Esophagus muscularis mucosa (tissue), 4 donors: Measurements from ENCODE around the gene CHL1. TPM values are rescaled to one million over a fixed set of nuclear protein-coding genes. Genes with fewer than 3 reads are reported as not detected.

Source experiments
- DNase-seq: peaks from one replicate; pipeline ENCODE4 v3.0.0-alpha.2; 2017; ENCODE audit errors: extremely low spot score
- H3K27ac ChIP-seq, 4 donors: fragments of 200-600 bp; sonication (generic); replicated peaks in 1 of 4; 1 replicate in 3 of 4; 2 replicates in 1 of 4; pipeline ENCODE4 v1.5.1; 2016 to 2019; ENCODE audit warnings: mild to moderate bottlenecking in 1 of 4
- H3K27me3 ChIP-seq, 4 donors: fragments of 200-600 bp; sonication (generic); one replicate each; pipeline versions ENCODE4 v1.5.1 to v1.6.0; 2016 to 2019
- H3K36me3 ChIP-seq, 4 donors: fragments of 200-600 bp; sonication (generic); one replicate each; pipeline ENCODE4 v1.5.1; 2016 to 2019
- H3K4me1 ChIP-seq, 4 donors: fragments of 200-600 bp; sonication (generic); one replicate each; pipeline ENCODE4 v1.5.1; 2016 to 2019
- H3K4me3 ChIP-seq, 4 donors: fragments of 200-600 bp; sonication (generic); 1 replicate in 2 of 4; 2 replicates in 2 of 4; pipeline ENCODE4 v1.5.1; 2016 to 2019; ENCODE audit warnings: mild to moderate bottlenecking in 4 of 4, moderate library complexity in 1 of 4
- H3K9me3 ChIP-seq, 4 donors: fragments of 200-600 bp; sonication (generic); 1 replicate in 3 of 4; 2 replicates in 1 of 4; pipeline ENCODE4 v1.5.1; 2016 to 2019
- EP300 ChIP-seq: sonication (generic); formaldehyde crosslinking; IDR thresholded peaks from one replicate; pipeline ENCODE4 v1.6.1; 2017; ENCODE audit warnings: antibody characterized with exemption
- POLR2A ChIP-seq: fragments of 450-650 bp; IDR thresholded peaks from one replicate; pipeline ENCODE4 v1.6.1; 2017; ENCODE audit warnings: antibody characterized with exemption, moderate library complexity, mild to moderate bottlenecking, low read depth
- POLR2AphosphoS5 ChIP-seq, 2 donors: sonication (generic); formaldehyde crosslinking; IDR thresholded peaks; one replicate each; pipeline ENCODE4 v1.6.1; 2017; ENCODE audit warnings: antibody characterized with exemption in 2 of 2
- WGBS: methylation state at CpG from one replicate; pipeline ENCODE4 v1.1.5; 2018; 5-methylcytosine and 5-hydroxymethylcytosine counted together
- intact Hi-C: fragments of 100-400 bp; cut with DNase I; formaldehyde crosslinking; loops from one replicate; pipeline ENCODE4 v1.15.1; 2023
- total RNA-seq, 4 donors: library from RNA; depleted of rRNA; stranded (reverse); fragments of >200 nt; gene quantifications; one replicate each; pipeline versions ENCODE4 v1.1.0 to v1.2.1, GENCODE V29; 2016
- TF ChIP-seq, protein P1 (sequence below), 3 experiments: fragments of 200-600 bp in 2 of 3; fragments of 450-650 bp in 1 of 3; sonication (generic) in 2 of 3; IDR thresholded peaks; one replicate each; pipeline ENCODE4 v1.5.1; 2017 to 2019; ENCODE audit warnings: antibody characterized with exemption in 3 of 3, mild to moderate bottlenecking in 2 of 3, moderate library complexity in 1 of 3

The CHL1 gene
- total RNA-seq, 4 donors from 2014 or later, result 33.0 to 49.1 (median 42.5) TPM

DNA sequence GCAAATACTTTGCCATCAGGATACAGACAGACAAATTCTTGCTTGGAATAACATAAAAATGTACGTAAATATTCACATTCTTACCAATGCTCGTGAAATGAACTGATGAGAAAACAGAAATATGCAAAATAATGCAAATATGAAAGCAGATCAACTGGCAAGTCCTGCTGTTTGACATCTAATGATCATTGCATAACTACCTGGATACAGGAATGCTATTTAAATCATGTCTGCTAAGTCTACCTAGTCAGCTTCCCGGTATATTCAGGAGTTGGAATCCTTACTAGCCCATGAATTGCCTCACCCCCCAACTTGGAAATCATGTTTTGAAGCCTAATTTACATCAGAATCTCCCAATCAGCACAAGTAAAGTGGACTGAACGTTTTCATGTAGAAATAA is 230.6 kb downstream of the CHL1 start:
- DNase-seq, result no peak
- no peaks in the 10 kb centered on the region for H3K9me3 ChIP-seq
- TF ChIP-seq, protein P1, sequence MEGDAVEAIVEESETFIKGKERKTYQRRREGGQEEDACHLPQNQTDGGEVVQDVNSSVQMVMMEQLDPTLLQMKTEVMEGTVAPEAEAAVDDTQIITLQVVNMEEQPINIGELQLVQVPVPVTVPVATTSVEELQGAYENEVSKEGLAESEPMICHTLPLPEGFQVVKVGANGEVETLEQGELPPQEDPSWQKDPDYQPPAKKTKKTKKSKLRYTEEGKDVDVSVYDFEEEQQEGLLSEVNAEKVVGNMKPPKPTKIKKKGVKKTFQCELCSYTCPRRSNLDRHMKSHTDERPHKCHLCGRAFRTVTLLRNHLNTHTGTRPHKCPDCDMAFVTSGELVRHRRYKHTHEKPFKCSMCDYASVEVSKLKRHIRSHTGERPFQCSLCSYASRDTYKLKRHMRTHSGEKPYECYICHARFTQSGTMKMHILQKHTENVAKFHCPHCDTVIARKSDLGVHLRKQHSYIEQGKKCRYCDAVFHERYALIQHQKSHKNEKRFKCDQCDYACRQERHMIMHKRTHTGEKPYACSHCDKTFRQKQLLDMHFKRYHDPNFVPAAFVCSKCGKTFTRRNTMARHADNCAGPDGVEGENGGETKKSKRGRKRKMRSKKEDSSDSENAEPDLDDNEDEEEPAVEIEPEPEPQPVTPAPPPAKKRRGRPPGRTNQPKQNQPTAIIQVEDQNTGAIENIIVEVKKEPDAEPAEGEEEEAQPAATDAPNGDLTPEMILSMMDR (IDR thresholded peaks at IDR 0.05), result no peak
- no peak for TF ChIP-seq POLR2AphosphoS5 (IDR thresholded peaks at IDR 0.05)
- no peak for TF ChIP-seq POLR2A
- no peak for TF ChIP-seq EP300
- intact Hi-C loops, result no loop called here
- H3K36me3 ChIP-seq, result no peaks in the 10 kb centered on the region
- 70% methylated on average over 4 of the region's 4 CpGs for WGBS
- H3K27me3 ChIP-seq, result no peaks in the 10 kb centered on the region
- H3K27ac ChIP-seq, result no peak overlapping the region
- H3K4me3 ChIP-seq, result no peak overlapping the region
- no peaks in the 10 kb centered on the region for H3K4me1 ChIP-seq

DNA sequence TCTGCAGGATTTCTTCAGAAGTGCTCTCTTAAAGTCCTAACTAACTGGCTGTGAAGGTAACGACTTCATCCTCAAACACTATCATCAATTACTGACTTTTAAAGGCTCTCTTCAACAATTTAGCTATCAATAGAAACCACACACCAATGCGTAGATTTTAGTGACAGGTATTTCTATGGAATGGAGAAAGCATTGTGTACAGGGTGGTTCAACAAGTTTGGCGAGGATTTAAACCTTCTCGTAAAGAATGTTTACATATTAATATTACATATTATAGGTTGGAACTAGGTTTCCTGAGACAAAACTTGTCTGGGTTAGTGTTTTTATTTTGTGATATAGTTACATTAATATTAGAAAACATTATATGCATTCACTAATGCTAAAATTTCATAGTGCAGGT is 233.6 kb downstream of the CHL1 start:
- 91% methylated on average over 4 of the region's 4 CpGs for WGBS
- Histone ChIP-seq H3K36me3 (no peaks in the 10 kb centered on the region), H3K4me1 (no peaks in the 10 kb centered on the region), H3K9me3 (no peaks in the 10 kb centered on the region), H3K27ac (no peak overlapping the region), H3K4me3 (no peak overlapping the region), H3K27me3 (no peaks in the 10 kb centered on the region)
- no peak for DNase-seq
- intact Hi-C loops, result no loop called here
- TF ChIP-seq POLR2AphosphoS5 (IDR thresholded peaks at IDR 0.05), result no peak

DNA sequence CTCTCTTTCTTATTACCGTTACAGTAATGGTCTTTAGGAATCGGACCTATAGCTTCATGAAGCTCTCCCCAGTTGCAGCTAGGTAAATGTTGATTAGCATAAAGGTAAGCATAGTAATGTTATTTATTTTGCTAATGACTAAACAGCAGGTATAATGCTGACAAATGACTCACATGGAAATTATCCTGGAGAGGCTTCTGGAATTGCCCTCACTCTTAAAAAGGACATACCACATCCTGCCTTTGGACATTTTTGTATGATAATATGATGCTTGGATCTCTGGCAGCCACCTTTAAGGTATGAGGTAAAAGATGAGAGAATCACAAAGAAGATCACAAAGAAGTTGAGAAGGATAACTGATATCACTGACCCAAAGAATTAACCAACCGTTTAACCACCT is 238.6 kb downstream of the CHL1 start:
- WGBS, result 65% methylated on average over 3 of the region's 3 CpGs
- no peak for DNase-seq

DNA sequence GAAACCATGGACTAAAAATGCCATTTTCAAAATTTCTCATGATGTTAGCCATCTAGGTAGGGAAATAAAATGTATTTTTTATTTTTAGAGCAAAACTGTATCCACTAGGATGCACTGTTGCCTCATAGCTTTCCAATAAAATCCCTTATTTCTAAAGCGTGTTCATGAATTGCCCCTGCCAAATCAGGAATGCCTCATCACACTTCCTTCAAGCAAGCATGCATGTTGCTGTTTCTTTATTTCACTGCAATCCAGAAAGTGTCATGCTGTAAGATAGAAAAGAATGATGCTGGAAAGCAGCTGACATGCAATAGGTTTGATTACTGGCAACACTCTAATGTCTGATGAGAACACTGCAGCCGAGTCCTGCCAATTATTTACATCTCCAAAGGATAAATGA is 239.5 kb downstream of the CHL1 start:
- no peaks in the 10 kb centered on the region for H3K4me1 ChIP-seq
- no peak overlapping the region for H3K27ac ChIP-seq
- intact Hi-C loops, result no loop called here
- no peak overlapping the region for H3K4me3 ChIP-seq
- DNase-seq, result no peak
- TF ChIP-seq POLR2AphosphoS5 (IDR thresholded peaks at IDR 0.05) (no peak), EP300 (no peak), POLR2A (no peak)
- TF ChIP-seq, protein P1 (IDR thresholded peaks at IDR 0.05), result no peak
- 39% methylated on average over 2 of the region's 2 CpGs for WGBS
- H3K9me3 ChIP-seq, result no peaks in the 10 kb centered on the region
- H3K27me3 ChIP-seq, result no peaks in the 10 kb centered on the region
- no peaks in the 10 kb centered on the region for H3K36me3 ChIP-seq

More for the DNA sequence above, 238.6 kb downstream of the CHL1 start:
- no peaks in the 10 kb centered on the region for H3K4me1 ChIP-seq
- no peak overlapping the region for H3K27ac ChIP-seq
- TF ChIP-seq EP300, result no peak
- no peak for TF ChIP-seq POLR2A
- no peak for TF ChIP-seq POLR2AphosphoS5 (IDR thresholded peaks at IDR 0.05)
- TF ChIP-seq, protein P1 (IDR thresholded peaks at IDR 0.05), result no peak
- no peaks in the 10 kb centered on the region for H3K36me3 ChIP-seq
- no peaks in the 10 kb centered on the region for H3K27me3 ChIP-seq
- H3K9me3 ChIP-seq, result no peaks in the 10 kb centered on the region
- intact Hi-C loops, result no loop called here
- H3K4me3 ChIP-seq, result no peak overlapping the region

DNA sequence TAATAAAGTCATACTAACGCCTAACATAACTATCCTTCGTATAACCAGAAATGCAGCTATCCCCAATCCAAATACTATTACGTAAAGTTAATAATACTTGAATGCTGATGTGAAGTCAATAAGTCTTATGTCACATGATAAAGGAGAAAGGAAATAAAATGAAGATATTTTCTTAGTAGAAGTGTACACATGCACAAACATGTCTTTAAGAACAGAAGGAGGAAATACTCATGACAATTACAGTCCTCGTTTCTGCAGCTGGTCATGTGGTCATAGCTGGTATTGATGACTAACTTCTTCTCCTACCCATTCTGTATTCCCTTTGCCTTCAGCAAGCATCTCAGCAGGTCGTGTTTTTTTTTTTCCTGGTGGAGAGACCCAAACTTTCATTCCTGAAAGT is 244.3 kb downstream of the CHL1 start:
- 76% methylated on average over 5 of the region's 5 CpGs for WGBS
- DNase-seq, result no peak

More for the DNA sequence above, 244.3 kb downstream of the CHL1 start:
- TF ChIP-seq, protein P1 (IDR thresholded peaks at IDR 0.05), result no peak
- no peak for TF ChIP-seq POLR2A
- TF ChIP-seq POLR2AphosphoS5 (IDR thresholded peaks at IDR 0.05), result no peak
- no peak for TF ChIP-seq EP300
- H3K4me3 ChIP-seq, result no peak overlapping the region
- intact Hi-C loops, result no loop called here
- no peaks in the 10 kb centered on the region for H3K36me3 ChIP-seq
- H3K4me1 ChIP-seq, result no peaks in the 10 kb centered on the region
- H3K9me3 ChIP-seq, result peaks cover 0 to 11% (median 0%) of the 10 kb centered on the region in 4 donors
- H3K27ac ChIP-seq, result no peak overlapping the region
- H3K27me3 ChIP-seq, result no peaks in the 10 kb centered on the region
